SIG-M5 treated with dmso at 0.1 percent for 504 hours (cell line): ENCODE measurements around the gene REN.

Experiments used
- DNase-seq: peaks from one replicate; lab custom pipeline; 2025; ENCODE audit not compliant: unreplicated experiment; lab: John Stamatoyannopoulos, UW

Gene REN

DNA sequence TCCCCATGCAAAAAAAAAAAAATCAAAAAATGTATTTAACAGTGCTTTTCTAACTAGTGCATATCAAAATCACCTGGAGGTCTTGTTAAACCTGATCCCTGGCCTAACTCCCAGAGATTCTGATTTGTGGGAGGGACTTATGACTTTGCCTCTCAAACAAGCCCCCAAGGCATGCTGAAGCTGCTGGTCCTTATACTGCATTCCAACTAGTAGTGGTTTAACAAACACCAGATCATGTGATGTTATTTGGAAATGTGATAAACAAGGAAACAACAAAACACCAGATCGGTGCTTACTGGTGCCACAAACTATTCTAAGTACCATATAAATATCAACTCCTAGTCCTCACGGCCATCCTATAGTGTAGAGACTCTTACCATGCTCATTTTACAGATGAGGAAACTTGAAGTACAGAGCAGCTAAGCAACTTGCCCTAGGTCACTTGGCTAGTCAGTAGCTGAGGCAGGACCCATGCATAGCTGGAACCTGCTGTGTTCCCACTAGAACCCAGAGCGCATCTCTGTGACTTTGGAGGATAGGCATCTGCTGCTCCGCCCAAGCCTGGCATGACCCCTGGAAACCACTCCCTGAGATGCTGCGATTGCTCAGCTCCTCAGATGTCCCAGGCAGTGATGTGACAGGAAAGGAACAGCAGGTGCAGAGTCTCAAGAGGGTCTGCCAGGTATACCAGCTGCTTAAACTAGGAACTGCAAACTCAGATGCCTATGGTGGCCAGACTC lies 55.1 kb downstream of the REN start:
- no peak for DNase-seq

DNA sequence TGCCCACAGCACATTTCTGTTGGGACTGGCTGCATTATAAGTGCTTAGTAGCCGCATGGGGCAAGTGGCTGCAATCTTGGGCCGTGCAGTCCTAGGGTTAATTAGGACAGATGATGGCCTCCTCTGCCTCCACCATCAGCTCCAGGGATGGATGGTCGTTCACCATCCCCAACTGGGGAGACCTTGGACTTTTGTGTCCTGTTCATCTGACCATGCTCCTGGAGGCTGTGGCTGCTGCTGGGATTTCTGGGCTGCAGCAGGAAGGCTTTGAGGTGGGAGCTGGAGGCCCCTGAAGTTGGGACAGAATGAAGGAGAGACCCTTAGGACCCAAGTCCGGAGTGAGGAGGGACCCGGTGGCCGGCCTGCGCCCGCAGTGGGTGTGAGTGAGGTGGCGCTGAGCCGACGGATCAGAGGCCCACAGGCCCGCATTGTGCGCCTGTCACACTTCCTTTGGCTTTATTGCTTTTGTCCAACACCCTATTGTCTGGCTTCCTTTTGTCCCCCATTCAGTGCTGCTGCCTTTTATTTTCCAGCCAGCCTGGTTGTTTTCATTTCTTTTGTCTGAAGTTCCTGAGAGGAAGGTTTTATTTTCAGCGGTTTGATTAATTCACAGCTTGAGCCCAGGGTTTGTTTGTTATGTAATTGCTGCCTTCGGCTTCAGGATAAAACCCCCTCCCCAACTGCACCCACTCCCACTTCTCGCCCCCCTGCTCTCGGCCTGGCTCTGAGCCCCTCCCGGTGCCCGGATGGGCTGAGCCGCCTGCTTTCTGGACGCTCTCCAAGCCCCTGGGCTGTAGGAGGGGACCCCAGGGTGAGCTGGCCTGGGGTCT lies 57.6 kb downstream of the REN start:
- no peak for DNase-seq

DNA sequence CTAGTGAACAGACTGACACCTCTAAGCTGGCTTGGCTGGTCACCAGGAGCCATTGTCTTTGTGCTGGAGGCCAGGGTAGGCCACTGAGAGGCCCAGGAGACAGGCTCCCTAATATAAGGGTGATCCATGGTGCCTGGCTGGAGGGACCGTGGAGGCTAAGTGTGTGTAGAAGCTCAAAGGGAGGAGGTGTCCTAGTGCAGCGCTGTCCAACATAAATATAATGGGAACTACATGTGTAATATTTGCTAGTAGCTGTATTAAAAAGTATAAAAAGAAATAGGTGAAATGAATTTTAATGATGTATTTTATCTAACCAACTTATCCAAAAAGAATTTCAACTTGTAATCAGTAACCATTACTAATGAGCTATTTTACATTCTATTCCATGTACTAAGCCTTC lies 58.2 kb downstream of the REN start:
- DNase-seq: no peak

DNA sequence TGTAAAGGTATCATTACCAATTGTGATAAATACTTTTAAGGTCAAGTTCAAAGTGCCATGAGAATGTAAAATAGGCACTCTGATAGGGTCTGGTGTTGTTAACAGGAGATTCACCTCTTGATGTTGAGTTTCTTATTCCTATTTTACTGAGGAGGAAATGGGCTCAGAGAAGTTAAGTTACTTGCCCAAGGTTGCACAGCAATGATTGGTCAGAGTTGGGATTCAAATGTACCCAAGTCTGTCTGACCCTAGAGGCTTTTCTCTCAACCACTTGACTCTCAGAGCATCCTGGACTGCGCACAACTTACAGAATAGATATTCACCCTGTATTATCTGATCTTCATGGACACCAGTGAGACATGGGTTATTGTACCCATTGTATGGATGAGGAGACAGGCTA lies 59.3 kb downstream of the REN start:
- no peak for DNase-seq

DNA sequence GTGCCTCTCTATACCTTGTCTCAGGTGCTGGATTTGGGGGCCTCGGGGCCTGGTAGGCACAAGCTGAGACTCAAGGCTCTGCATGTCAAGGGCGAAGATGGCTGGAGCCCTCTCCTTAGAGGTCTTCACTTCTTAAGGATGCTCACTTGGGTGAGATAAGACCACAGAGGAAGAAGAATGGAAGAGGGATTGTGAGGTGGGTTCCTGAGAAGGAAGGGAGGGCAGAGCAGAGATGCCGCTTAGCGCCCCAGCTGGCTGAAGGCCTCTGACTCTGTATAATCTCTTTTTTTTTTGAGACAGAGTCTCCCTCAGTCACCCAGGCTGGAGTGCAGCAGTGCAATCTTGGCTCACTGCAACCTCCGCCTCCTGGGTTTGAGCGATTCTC lies 61.0 kb downstream of the REN start:
- no peak for DNase-seq
